Heart left ventricle (tissue), 16 donors: Measurements from ENCODE around the gene TIMM22. TPM values are rescaled to one million over a fixed set of nuclear protein-coding genes. Genes with fewer than 3 reads are reported as not detected.
"Not testable (repeated sequence)": the region's sequence is repeated elsewhere in the genome, so short reads cannot be mapped to it uniquely, and the experiment has no call there.

Experiments used
- ATAC-seq, 4 donors: fragments of 200-7000 bp; cut with Tn5 transposase; one replicate each; pipeline ENCODE4 v1.9.1; 2020 to 2022; ENCODE audit warnings: moderate library complexity in 4 of 4, mild to moderate bottlenecking in 3 of 4, moderate number of reproducible peaks in 1 of 4
- DNase-seq, 5 donors: peaks; one replicate each; pipeline ENCODE4 v3.0.0-alpha.2; 2020
- H3K27ac ChIP-seq, 12 donors: fragments of 200-600 bp; sonication (generic) in 4 of 12; one replicate each; pipeline versions ENCODE4 v1.5.0 to v1.8.0; 2016 to 2022; ENCODE audit warnings: mild to moderate bottlenecking in 2 of 12
- H3K27me3 ChIP-seq, 9 donors: fragments of 200-600 bp; sonication (generic) in 2 of 9; one replicate each; pipeline versions ENCODE4 v1.5.1 to v1.8.0; 2016 to 2022; ENCODE audit warnings: mild to moderate bottlenecking in 3 of 9
- H3K36me3 ChIP-seq, 9 donors: fragments of 200-600 bp; sonication (generic) in 2 of 9; one replicate each; pipeline versions ENCODE4 v1.5.0 to v1.8.0; 2018 to 2022; ENCODE audit warnings: mild to moderate bottlenecking in 2 of 9
- H3K4me1 ChIP-seq, 12 donors: fragments of 200-600 bp; sonication (generic) in 4 of 12; one replicate each; pipeline versions ENCODE4 v1.5.0 to v1.8.0; 2016 to 2022; ENCODE audit warnings: mild to moderate bottlenecking in 3 of 12
- H3K4me3 ChIP-seq, 12 donors: fragments of 200-600 bp; sonication (generic) in 4 of 12; one replicate each; pipeline versions ENCODE4 v1.5.0 to v1.8.0; 2017 to 2022; ENCODE audit warnings: mild to moderate bottlenecking in 9 of 12, moderate library complexity in 4 of 12
- H3K9me3 ChIP-seq, 12 donors: fragments of 200-600 bp; sonication (generic) in 4 of 12; one replicate each; pipeline versions ENCODE4 v1.5.0 to v1.8.0; 2016 to 2022; ENCODE audit warnings: mild to moderate bottlenecking in 1 of 12
- POLR2A ChIP-seq, 2 donors: fragments of 450-650 bp; IDR thresholded peaks; one replicate each; pipeline ENCODE4 v1.6.1; 2017; ENCODE audit warnings: antibody characterized with exemption in 2 of 2, mild to moderate bottlenecking in 2 of 2, moderate library complexity in 2 of 2
- WGBS, 4 donors: extraction: QIAGEN DNeasy Blood & Tissue Kit in 2 of 4; methylation state at CpG; one replicate each; pipeline versions ENCODE4 v1.1.5 to v1.1.7; 2013 to 2018; 5-methylcytosine and 5-hydroxymethylcytosine counted together
- intact Hi-C, 10 donors: fragments of 100-400 bp; cut with DNase I; formaldehyde crosslinking; loops; one replicate each; pipeline versions ENCODE4 v1.11.1 to v1.14.2; 2022
- polyA plus RNA-seq, 2 donors: library from polyadenylated mRNA; stranded (reverse); fragments of 200-250 nt; gene quantifications; one replicate each; pipeline ENCODE4 v1.2.3, GENCODE V29; 2013
- total RNA-seq, 9 donors: library from RNA; depleted of rRNA in 2 of 9; stranded (reverse); fragments of >200 nt in 2 of 9; fragmentation: NEBNext Ultra II Directional in 3 of 9; extraction: Animal tissue kit (Norgen Biotek cat#: 25700) in 3 of 9; gene quantifications; one replicate each; pipeline versions ENCODE4 v1.1.0 to v1.2.4, GENCODE V29; 2016 to 2023
- TF ChIP-seq, protein P1 (sequence below), 12 donors: fragments of 200-600 bp; sonication (generic) in 4 of 12; IDR thresholded peaks; one replicate each; pipeline versions ENCODE4 v1.5.0 to v1.8.0; 2018 to 2022; ENCODE audit warnings: antibody characterized with exemption in 12 of 12, mild to moderate bottlenecking in 5 of 12
- donor health status: ischemic (EF 13 %, LVEDD 7.1; RV severe dilation, severe dysfunction).
- donor health status: healthy with polysubstance abuse.
- donor health status: DM: no; HTN: yes; CAD: no.
- donor health status: DM: no; HTN: no; CAD: no.
- donor health status: ischemic (EF 25% LVEDD 6.9; RV normal size, moderate dysfunction).
- donor health status: ischemic (EF 25% LVEDD 5.7; RV mildly dilated, moderate dysfunction).
- donor health status: healthy.
- donor health status: DM: yes; HTN: yes; CAD: no.
- donor health status: ischemic (EF 35%, LVEDD 5.7; RV mildly dilated, moderate dysfunction).
- donor health status: nonischemic (EF 11% LVEDD 7.7; RV severe dilation, severe dysfunction).
- donor health status: DM: yes; HTN: yes; CAD: no.
- donor health status: PGD.
- donor health status: ischemic (EF 29% LVEDD 5.4; RV normal size, mild dysfunction).
- donor health status: nonischemic (EF 23%, LVEDD 6.1; RV moderate dilation, normal function).

The TIMM22 gene
- total and polyA plus RNA-seq, 11 donors = 12.5 to 20.4 (median 16.5) TPM

DNA sequence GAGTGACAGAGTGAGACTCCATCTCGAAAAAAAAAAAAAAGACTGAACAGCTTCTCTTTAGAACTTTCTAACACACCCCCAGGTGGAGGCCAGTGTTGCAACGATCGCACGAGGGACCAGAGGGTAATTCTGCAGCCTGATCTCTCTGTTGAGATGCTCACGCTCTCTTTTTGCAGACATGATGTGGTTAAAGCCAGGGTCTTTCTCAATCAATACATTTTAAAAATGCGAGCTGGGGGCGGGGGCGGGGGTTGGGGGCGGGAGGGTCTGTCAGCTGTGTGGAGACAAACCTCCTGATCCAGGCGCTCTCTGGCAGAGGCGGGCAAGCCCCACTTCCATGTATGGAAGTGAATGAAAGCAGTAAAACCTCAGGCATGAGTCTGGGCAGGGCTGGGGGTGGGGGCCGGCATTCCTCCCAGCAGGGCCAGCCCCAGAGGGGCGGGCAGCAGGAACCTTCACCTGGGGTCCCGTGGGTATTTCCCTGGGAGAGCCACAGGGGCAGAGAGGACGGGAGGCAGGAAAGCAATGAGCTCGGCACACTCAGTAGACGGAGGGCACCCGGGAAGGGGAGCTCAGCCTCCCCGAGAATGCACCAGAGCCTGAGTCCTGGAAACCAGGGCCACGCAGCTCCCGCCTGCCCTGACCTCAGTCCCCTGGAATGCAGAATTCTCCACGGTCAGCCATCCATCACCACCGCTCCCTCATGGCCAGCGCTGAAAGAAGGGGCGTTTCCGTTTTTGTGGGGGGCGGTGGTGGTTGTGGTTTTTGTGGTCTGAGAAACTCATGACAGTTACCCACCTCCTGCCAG, 45.4 kb upstream of the TIMM22 start:
- intact Hi-C loops = no loop called here
- 33 to 43% (median 42%) methylated on average over 21 to 27 of the region's 27 CpGs for WGBS, 4 donors
- ATAC-seq = peak in 3 of 4 donors; percentile 38 to 78 (median 48)
- DNase-seq = peak in 1 of 5 donors; percentile 61
- no peaks in the 10 kb centered on the region for H3K36me3 ChIP-seq
- no peaks in the 10 kb centered on the region for H3K9me3 ChIP-seq
- H3K4me1 ChIP-seq = peaks cover 0 to 19% (median 9%) of the 10 kb centered on the region in 12 donors
- H3K4me3 ChIP-seq = peak overlapping the region in 6 of 12 donors; percentile 13 to 42 (median 19)
- H3K27ac ChIP-seq = peak overlapping the region in 2 of 12 donors; percentile 43 to 87
- TF ChIP-seq, protein P1, sequence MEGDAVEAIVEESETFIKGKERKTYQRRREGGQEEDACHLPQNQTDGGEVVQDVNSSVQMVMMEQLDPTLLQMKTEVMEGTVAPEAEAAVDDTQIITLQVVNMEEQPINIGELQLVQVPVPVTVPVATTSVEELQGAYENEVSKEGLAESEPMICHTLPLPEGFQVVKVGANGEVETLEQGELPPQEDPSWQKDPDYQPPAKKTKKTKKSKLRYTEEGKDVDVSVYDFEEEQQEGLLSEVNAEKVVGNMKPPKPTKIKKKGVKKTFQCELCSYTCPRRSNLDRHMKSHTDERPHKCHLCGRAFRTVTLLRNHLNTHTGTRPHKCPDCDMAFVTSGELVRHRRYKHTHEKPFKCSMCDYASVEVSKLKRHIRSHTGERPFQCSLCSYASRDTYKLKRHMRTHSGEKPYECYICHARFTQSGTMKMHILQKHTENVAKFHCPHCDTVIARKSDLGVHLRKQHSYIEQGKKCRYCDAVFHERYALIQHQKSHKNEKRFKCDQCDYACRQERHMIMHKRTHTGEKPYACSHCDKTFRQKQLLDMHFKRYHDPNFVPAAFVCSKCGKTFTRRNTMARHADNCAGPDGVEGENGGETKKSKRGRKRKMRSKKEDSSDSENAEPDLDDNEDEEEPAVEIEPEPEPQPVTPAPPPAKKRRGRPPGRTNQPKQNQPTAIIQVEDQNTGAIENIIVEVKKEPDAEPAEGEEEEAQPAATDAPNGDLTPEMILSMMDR (IDR thresholded peaks at IDR 0.05) = no peak
- H3K27me3 ChIP-seq = no peaks in the 10 kb centered on the region

DNA sequence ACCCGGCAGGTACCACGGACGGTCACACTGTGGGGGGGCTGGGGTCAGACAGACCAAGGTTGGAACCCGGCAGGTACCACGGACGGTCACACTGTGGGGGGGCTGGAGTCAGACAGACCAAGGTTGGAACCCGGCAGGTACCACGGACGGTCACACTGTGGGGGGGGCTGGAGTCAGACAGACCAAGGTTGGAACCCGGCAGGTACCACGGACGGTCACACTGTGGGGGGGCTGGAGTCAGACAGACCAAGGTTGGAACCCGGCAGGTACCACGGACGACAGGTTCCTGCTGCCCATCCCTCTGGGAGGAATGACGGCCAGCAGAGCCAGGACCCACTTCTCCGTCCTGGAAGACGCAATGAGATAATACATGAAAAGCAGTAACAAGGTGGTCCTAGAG, 44.3 kb upstream of the TIMM22 start:
- WGBS, 4 donors = 93 to 99% (median 98%) methylated on average over 8 to 18 of the region's 18 CpGs
- DNase-seq, H3K36me3 ChIP-seq, H3K9me3 ChIP-seq, H3K4me3 ChIP-seq, ATAC-seq, intact Hi-C loops, H3K27me3 ChIP-seq: not testable (repeated sequence)
- peaks cover 0 to 20% (median 9%) of the 10 kb centered on the region in 12 donors for H3K4me1 ChIP-seq
- H3K27ac ChIP-seq = peak overlapping the region in 1 of 12 donors; percentile 83

DNA sequence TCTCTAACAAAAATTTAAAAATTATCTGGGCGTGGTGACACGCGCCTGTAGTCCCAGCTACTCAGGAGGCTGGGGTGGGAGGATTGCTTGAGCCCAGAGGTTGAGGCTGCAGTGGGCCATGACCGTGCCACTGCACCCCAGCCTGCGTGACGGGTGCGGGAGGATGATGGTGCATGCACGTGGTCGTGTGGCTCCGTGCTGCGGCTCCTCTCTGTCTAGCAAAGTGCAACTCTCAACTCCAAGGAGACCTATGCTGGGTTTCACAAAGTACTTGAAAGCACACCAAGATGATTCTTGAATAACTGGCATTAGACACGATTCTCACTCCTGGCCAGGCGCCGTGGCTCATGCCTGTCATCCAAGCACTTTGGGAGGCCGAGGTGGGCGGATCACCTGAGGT, 43.2 kb upstream of the TIMM22 start:
- ATAC-seq = no peak
- TF ChIP-seq, protein P1 (IDR thresholded peaks at IDR 0.05) = no peak
- TF ChIP-seq POLR2A (IDR thresholded peaks at IDR 0.05) = no peak
- no peaks in the 10 kb centered on the region for H3K27me3 ChIP-seq
- peaks cover 0 to 25% (median 9%) of the 10 kb centered on the region in 12 donors for H3K4me1 ChIP-seq
- H3K9me3 ChIP-seq = no peaks in the 10 kb centered on the region
- intact Hi-C loops = no loop called here
- 94 to 98% (median 96%) methylated on average over 15 to 16 of the region's 16 CpGs for WGBS, 4 donors
- DNase-seq = no peak
- H3K27ac ChIP-seq = peak overlapping the region in 1 of 12 donors; percentile 83
- no peaks in the 10 kb centered on the region for H3K36me3 ChIP-seq
- H3K4me3 ChIP-seq = no peak overlapping the region

DNA sequence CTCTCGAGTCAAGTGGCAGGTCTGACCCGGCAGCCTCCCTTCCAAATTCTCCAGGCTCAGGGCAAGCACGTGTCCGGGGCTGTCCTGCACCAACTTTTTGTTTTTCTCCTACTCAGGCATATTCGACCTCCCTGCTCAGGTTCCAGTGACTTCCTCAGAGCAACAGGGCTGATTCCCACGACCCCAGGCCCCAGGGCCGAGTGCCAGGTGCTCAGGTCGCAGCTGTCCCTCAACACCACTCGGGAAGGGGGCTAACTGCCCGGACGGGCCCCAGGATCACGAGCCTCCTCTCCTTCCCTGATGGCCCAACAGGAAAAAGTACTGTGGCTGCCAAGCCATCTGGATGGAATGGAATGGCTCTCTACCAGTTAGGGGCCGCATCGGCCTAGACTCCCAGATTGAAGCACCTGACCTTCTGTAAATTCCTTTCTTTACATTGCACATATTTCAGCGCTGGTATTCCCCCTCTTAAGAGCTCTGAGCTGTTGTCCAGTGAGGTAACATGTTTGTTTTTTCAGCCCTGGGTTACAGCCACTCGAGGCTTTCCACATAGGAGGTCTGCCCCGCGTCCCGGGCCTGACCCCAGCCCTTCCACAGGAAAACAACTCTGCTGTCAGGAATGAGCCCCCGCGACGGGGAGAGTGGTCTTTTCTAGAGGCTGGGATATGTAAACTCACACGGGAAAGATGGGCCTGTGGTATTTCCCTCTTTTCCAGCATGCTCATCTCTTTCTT, 42.3 kb upstream of the TIMM22 start:
- intact Hi-C loops = no loop called here
- no peaks in the 10 kb centered on the region for H3K36me3 ChIP-seq
- WGBS, 4 donors = 43 to 60% (median 48%) methylated on average over 23 of the region's 23 CpGs
- ATAC-seq (peak in 2 of 4 donors; percentile 27 to 33), DNase-seq (peak in 2 of 5 donors; percentile 27 to 55)
- H3K4me3 ChIP-seq = no peak overlapping the region
- no peaks in the 10 kb centered on the region for H3K9me3 ChIP-seq
- H3K27me3 ChIP-seq = no peaks in the 10 kb centered on the region
- TF ChIP-seq, protein P1 (IDR thresholded peaks at IDR 0.05) = no peak
- TF ChIP-seq POLR2A (IDR thresholded peaks at IDR 0.05) = no peak
- peaks cover 0 to 25% (median 9%) of the 10 kb centered on the region in 12 donors for H3K4me1 ChIP-seq
- peak overlapping the region in 1 of 12 donors; percentile 83 for H3K27ac ChIP-seq
